BJ (cell line): ENCODE results near the gene SRPRB. TPM values are rescaled to one million over a fixed set of nuclear protein-coding genes. Genes with fewer than 3 reads are reported as not detected.
"Not testable (repeated sequence)": the region's sequence is repeated elsewhere in the genome, so short reads cannot be mapped to it uniquely, and the experiment has no call there.

Source experiments
- CTCF ChIA-PET: fragments of 350-600 bp; formaldehyde crosslinking; extraction: SDS; loops from one replicate; lab custom pipeline; 2021; ENCODE audit warnings: antibody characterized with exemption, inconsistent platforms; lab: Yijun Ruan, JAX
- POLR2A ChIA-PET: fragments of 300-600 bp; sonication (Branson Sonifier 250); formaldehyde crosslinking; extraction: SDS; loops from one replicate; lab custom pipeline; 2021; ENCODE audit warnings: antibody characterized with exemption; lab: Charles Lee
- DNase-seq: peaks from one replicate; pipeline ENCODE4 v3.0.0-alpha.2; 2011; ENCODE audit warnings: low read depth
- H3K27me3 ChIP-seq: 2 replicates; pipeline ENCODE4 v1.6.0; 2011; ENCODE audit warnings: low read length; ENCODE audit not compliant: control insufficient read depth, insufficient read depth
- H3K36me3 ChIP-seq: 2 replicates; pipeline ENCODE4 v1.5.1; 2011; ENCODE audit warnings: low read length; ENCODE audit not compliant: control insufficient read depth, insufficient read depth
- H3K4me3 ChIP-seq: 2 replicates; pipeline ENCODE4 v1.5.1; 2011; ENCODE audit warnings: low read depth, mild to moderate bottlenecking, control low read depth, low read length
- CTCF ChIP-seq: IDR thresholded peaks from 2 replicates; pipeline ENCODE4 v1.5.1; 2011; ENCODE audit warnings: low read depth, mild to moderate bottlenecking, control low read depth, inconsistent platforms, low read length, moderate library complexity; ENCODE audit not compliant: insufficient read depth
- polyA plus RNA-seq: library from polyadenylated mRNA; depleted of rRNA; stranded (reverse); fragments of >200 nt; gene quantifications from 2 replicates; pipeline ENCODE4 v1.2.3, GENCODE V29; 2011

SRPRB gene
- polyA plus RNA-seq, 1 experiment = 36.0 TPM

GRCh38 chr3:133775309-133775708 is 30.3 kb upstream of the SRPRB start:
- Histone ChIP-seq H3K4me3 (no peak overlapping the region), H3K36me3 (no peaks in the 10 kb centered on the region), H3K27me3 (peaks cover 2% of the 10 kb centered on the region; the same call in 1 of the 2 replicates)
- POLR2A ChIA-PET = no interaction called here
- no peak for DNase-seq
- CTCF ChIA-PET = interaction anchor here (0.7 kb wide), 1 partner anchor 32 kb away, joined by 3 read pairs; no protein-coding TSS in a partner anchor
- no peak for TF ChIP-seq CTCF

DNA sequence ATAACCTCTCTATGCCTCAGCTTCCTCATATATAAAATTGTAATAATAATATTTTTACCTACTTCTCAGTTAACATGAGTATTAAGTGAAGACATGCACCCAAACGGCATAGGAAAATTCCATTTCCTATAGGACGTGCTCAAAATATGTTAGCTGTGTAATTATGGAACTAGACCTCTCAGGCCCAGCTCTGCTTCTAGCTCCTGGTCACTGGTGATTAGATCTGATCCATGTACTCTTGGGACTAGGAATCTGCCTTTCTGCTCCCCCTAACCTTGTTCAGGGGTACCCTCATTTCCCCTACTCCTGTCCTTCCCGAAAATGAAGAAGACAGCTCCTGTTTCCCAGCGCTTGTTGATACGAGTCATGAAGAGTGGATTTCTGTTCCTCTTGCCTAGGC is 29.8 kb upstream of the SRPRB start:
- CTCF ChIA-PET = interaction anchor here (0.7 kb wide), 1 partner anchor 31 kb away, joined by 3 read pairs; no protein-coding TSS in a partner anchor

GRCh38 chr3:133776794-133777438 is 28.7 kb upstream of the SRPRB start:
- no peak for DNase-seq
- no peaks in the 10 kb centered on the region for H3K36me3 ChIP-seq
- ChIA-PET CTCF (no interaction called here), POLR2A (no interaction called here)
- H3K4me3 ChIP-seq = no peak overlapping the region
- peaks cover 2% of the 10 kb centered on the region; the same call in 1 of the 2 replicates for H3K27me3 ChIP-seq
- TF ChIP-seq CTCF = no peak

More for the DNA sequence above, 29.8 kb upstream of the SRPRB start:
- no peak for DNase-seq
- Histone ChIP-seq H3K4me3 (no peak overlapping the region), H3K36me3 (no peaks in the 10 kb centered on the region), H3K27me3 (peaks cover 2% of the 10 kb centered on the region; the same call in 1 of the 2 replicates)
- TF ChIP-seq CTCF = no peak
- POLR2A ChIA-PET = no interaction called here

DNA sequence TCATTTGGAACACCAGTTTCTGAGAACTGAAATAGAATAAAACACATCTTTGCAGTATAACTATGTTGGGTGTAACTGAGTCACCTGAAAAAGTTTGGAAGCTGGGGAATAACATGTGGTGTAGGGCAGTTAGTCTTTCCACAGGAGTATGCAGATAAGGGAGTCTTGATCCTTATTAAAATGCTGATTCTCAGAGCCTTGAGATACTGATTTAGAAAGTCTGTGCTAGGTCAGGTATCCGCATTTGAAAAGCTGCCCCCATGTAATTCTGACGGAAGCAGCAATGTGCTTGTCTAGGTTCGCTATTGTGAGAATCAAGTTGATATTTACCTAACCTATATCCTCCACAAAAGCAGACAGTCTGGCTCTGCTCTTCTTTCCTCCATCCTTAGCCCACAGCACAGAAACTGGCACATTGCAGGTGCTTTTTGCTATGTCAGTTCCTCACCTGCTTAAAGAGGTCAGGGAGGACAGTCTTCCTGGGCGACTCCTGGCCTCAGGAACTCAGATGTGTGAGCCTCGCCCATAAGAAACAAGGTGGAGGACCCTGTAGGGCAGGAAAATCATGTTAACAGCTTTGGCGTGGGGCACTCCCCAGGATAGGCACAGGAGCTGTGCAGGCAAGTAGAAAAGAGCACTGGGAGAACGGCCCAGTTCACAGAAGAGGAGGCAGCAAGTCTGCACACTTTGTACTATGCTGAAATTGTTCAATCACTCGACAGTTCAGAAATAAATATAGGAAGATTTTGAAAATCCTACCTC is 27.6 kb upstream of the SRPRB start:
- Histone ChIP-seq H3K4me3 (no peak overlapping the region), H3K27me3 (peaks cover 2% of the 10 kb centered on the region; the same call in 1 of the 2 replicates), H3K36me3 (no peaks in the 10 kb centered on the region)
- ChIA-PET POLR2A (no interaction called here), CTCF (no interaction called here)
- no peak for TF ChIP-seq CTCF
- no peak for DNase-seq

DNA sequence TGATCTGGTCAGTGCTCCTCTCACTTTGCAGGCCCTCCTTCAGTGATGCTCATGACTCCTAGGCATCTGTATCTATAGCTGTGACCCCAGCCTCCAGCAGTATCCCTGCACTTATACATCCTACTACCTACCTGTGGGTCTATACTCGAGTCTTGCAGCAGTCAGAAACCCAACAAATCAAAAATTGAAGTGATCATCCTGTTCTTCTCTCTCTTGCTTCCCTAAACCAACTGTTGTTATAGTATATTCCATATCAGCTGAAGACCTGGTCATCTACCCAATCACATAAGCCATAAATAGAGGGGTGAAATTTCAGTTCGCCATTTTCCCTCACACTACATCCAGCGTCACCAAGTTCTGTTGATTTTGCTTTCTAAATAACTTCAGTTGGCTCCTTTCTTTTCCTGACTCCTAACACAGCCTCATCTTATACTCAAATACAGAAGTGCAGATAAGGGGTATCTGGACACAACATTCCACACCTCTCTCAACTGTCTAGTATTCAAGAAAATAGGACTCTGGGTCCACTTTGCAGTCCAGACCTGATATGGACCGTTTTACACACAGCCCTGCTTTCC is 25.9 kb upstream of the SRPRB start:
- ChIA-PET CTCF (no interaction called here), POLR2A (no interaction called here)
- no peak for TF ChIP-seq CTCF

GRCh38 chr3:133780756-133781155 is 24.9 kb upstream of the SRPRB start:
- H3K27me3 ChIP-seq, POLR2A ChIA-PET, DNase-seq, CTCF ChIA-PET, H3K36me3 ChIP-seq, H3K4me3 ChIP-seq: not testable (repeated sequence)

More for the DNA sequence above, 25.9 kb upstream of the SRPRB start:
- Histone ChIP-seq H3K36me3 (no peaks in the 10 kb centered on the region), H3K4me3 (no peak overlapping the region), H3K27me3 (peaks cover 2% of the 10 kb centered on the region; the same call in 1 of the 2 replicates)
- no peak for DNase-seq
